GM23338 (cell line): Measurements from ENCODE around the gene GDPD2. TPM values are rescaled to one million over a fixed set of nuclear protein-coding genes. Genes with fewer than 3 reads are reported as not detected.

Experiments used
- ATAC-seq: fragments of 200-7000 bp; cut with Tn5 transposase; 3 replicates; pipeline ENCODE4 v1.9.1; 2020
- DNase-seq: peaks from one replicate; pipeline ENCODE4 v3.0.0-alpha.2; 2015; ENCODE audit warnings: low spot score
- H2AFZ ChIP-seq: fragments of 200-600 bp; sonication (generic); 2 replicates; pipeline ENCODE4 v1.8.0; 2016; ENCODE audit warnings: antibody characterized with exemption, mild to moderate bottlenecking, moderate library complexity
- H3F3A ChIP-seq: fragments of 200-600 bp; sonication (generic); replicated peaks from 2 replicates; pipeline ENCODE4 v1.8.0; 2017; ENCODE audit warnings: antibody characterized with exemption, mixed run types, low read depth
- H3K27ac ChIP-seq: fragments of 200-600 bp; sonication (generic); 2 replicates; pipeline ENCODE4 v1.6.1; 2016; ENCODE audit warnings: low read depth
- H3K27me3 ChIP-seq: fragments of 200-600 bp; sonication (generic); 2 replicates; pipeline ENCODE4 v1.8.0; 2016; ENCODE audit warnings: mild to moderate bottlenecking, mixed run types, moderate library complexity; ENCODE audit not compliant: insufficient read depth
- H3K36me3 ChIP-seq: fragments of 200-600 bp; sonication (generic); 2 replicates; pipeline ENCODE4 v1.8.0; 2016; ENCODE audit warnings: mild to moderate bottlenecking; ENCODE audit not compliant: insufficient read depth
- H3K4me1 ChIP-seq: fragments of 200-600 bp; sonication (generic); 2 replicates; pipeline ENCODE4 v1.8.0; 2016; ENCODE audit warnings: mild to moderate bottlenecking, moderate library complexity; ENCODE audit not compliant: insufficient read depth
- H3K4me2 ChIP-seq: fragments of 200-600 bp; sonication (generic); 2 replicates; pipeline ENCODE4 v1.7.1; 2017; ENCODE audit warnings: mixed run types
- H3K4me3 ChIP-seq: fragments of 200-600 bp; sonication (generic); 2 replicates; pipeline ENCODE4 v1.6.1; 2016; ENCODE audit warnings: mixed run types
- H3K79me2 ChIP-seq: fragments of 200-600 bp; sonication (generic); replicated peaks from 2 replicates; pipeline ENCODE4 v1.8.0; 2017; ENCODE audit warnings: mild to moderate bottlenecking; ENCODE audit not compliant: insufficient read depth
- H3K9me2 ChIP-seq: fragments of 200-600 bp; sonication (generic); 2 replicates; pipeline ENCODE4 v1.8.0; 2017; ENCODE audit not compliant: insufficient read depth
- H4K20me1 ChIP-seq: fragments of 200-600 bp; sonication (generic); replicated peaks from 2 replicates; pipeline ENCODE4 v1.8.0; 2017; ENCODE audit warnings: mild to moderate bottlenecking; ENCODE audit not compliant: insufficient read depth
- H3K27ac Mint-ChIP-seq: 2 replicates; pipeline ENCODE4 v1.8.0; 2020; ENCODE audit warnings: inconsistent platforms, mild to moderate bottlenecking, moderate library complexity, mixed read lengths
- H3K27me3 Mint-ChIP-seq: 3 replicates; pipeline ENCODE4 v1.8.0; 2022; ENCODE audit warnings: low read depth, mild to moderate bottlenecking, moderate library complexity, mixed read lengths, inconsistent platforms; ENCODE audit not compliant: insufficient read depth, poor library complexity
- H3K36me3 Mint-ChIP-seq: 3 replicates; pipeline ENCODE4 v1.8.0; 2021; ENCODE audit warnings: low read depth, mild to moderate bottlenecking, inconsistent platforms, moderate library complexity, mixed read lengths
- H3K4me1 Mint-ChIP-seq: 3 replicates; pipeline ENCODE4 v1.8.0; 2020; ENCODE audit warnings: mild to moderate bottlenecking, inconsistent platforms, mixed read lengths
- H3K4me3 Mint-ChIP-seq: 3 replicates; pipeline ENCODE4 v1.8.0; 2021; ENCODE audit warnings: moderate library complexity, mild to moderate bottlenecking, inconsistent platforms, mixed read lengths
- H3K9me3 Mint-ChIP-seq: 3 replicates; pipeline ENCODE4 v1.8.0; 2020; ENCODE audit warnings: moderate library complexity, mild to moderate bottlenecking, inconsistent platforms, mixed read lengths
- CREB1 ChIP-seq: fragments of 250-450 bp; sonication (Bioruptor Pico); IDR thresholded peaks from 2 replicates; pipeline ENCODE4 v1.5.0; 2020; ENCODE audit warnings: low read depth, mild to moderate bottlenecking, moderate library complexity
- EZH2 ChIP-seq: fragments of 200-600 bp; sonication (generic); IDR thresholded peaks from one replicate; pipeline ENCODE4 v1.8.0; 2017; ENCODE audit warnings: antibody characterized with exemption, mild to moderate bottlenecking, low read depth; ENCODE audit not compliant: unreplicated experiment
- NANOG ChIP-seq: IDR thresholded peaks from 2 replicates; pipeline ENCODE4 v1.6.1; 2016; ENCODE audit warnings: antibody characterized with exemption, borderline replicate concordance
- POLR2AphosphoS5 ChIP-seq: IDR thresholded peaks from 2 replicates; pipeline ENCODE4 v1.6.1; 2016; ENCODE audit warnings: antibody characterized with exemption, low read depth
- ZNF331 ChIP-seq: fragments of 250-450 bp; sonication (Bioruptor Pico); IDR thresholded peaks from 2 replicates; pipeline ENCODE4 v1.5.0; 2020; ENCODE audit warnings: low read depth, mild to moderate bottlenecking, moderate library complexity
- polyA plus RNA-seq: library from polyadenylated mRNA; unstranded; fragments of >200 nt; fragmentation: Nextera tagmentation; extraction: Ambion mirVana; gene quantifications from 2 replicates; pipeline ENCODE4 v1.2.1, GENCODE V29; 2016
- total RNA-seq: library from RNA; depleted of rRNA; stranded (reverse); fragments of >200 nt; shearing (Covaris generic); gene quantifications from 2 replicates; pipeline ENCODE4 v1.2.3, GENCODE V29; 2014
- TF ChIP-seq, protein P1 (sequence below), 2 experiments: fragments of 200-600 bp in 1 of 2; sonication (generic) in 1 of 2; conservative IDR thresholded peaks; 2 replicates each; pipeline versions ENCODE4 v1.5.1 to v1.6.1; 2016 to 2017; ENCODE audit warnings: antibody characterized with exemption in 2 of 2, low read depth in 2 of 2, mild to moderate bottlenecking in 2 of 2, moderate library complexity in 1 of 2
- TF ChIP-seq, protein P2 (sequence below): IDR thresholded peaks from 2 replicates; pipeline ENCODE4 v1.6.1; 2016; ENCODE audit warnings: antibody characterized with exemption
- TF ChIP-seq, protein P3 (sequence below): IDR thresholded peaks from one replicate; pipeline ENCODE4 v1.6.1; 2018; ENCODE audit warnings: antibody characterized with exemption; ENCODE audit not compliant: unreplicated experiment

GDPD2 gene
- total and polyA plus RNA-seq, 2 experiments from 2014 or later, result 5.2 to 11.3 TPM

DNA sequence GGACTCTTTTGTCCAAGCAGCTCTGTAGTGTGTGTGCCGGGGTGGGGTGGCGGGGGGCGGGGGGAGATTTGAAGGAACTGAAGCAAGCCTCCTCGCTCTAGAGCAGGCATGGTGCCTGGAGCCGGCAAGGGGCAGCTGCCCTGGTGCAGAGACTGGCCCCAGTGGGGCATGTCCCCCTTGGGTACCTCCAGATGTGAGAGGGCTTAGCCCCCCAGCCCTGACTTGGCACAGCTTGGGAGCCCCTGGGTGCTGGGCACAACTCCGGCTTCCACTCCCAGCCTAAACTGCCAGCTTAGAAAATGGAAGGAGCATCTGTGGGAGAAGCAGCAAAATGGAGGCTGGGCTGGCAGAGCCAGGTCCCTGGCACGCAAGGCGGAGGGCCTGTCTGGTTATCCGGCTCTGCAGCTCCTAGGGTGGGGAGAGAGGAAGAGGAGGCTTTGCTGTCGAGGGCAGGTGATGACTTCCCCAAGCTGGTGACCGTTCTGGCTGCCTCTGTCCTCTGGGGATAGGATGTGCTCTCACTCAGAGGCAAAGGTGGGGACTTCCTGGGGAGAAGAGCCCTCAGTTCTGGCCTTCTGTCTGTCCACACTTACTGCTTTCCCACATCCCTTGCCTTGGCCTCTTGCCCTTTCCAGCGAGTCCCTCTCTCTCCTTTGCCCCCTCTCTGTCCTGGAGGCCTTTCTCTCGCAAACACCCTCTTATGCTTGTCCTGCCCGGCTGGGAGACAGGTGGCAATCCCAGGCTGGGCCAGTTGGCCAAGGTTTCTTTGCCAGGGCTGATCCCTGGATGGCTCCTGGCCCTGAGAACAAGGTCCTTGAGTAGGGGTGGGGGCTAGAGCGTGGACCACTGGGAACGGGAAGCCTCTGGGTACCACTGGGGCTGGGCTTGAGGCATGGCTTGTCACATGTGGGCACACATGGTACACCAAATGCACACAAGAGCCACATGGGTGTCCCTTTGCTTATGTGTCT lies 23.6 kb downstream of the GDPD2 start:
- Mint-ChIP-seq H3K27ac (no peak overlapping the region), H3K27me3 (peaks cover 12% of the 10 kb centered on the region), H3K4me1 (peaks cover 5% of the 10 kb centered on the region; the same call in 2 of the 3 replicates), H3K36me3 (no peaks in the 10 kb centered on the region), H3K4me3 (no peak overlapping the region), H3K9me3 (no peaks in the 10 kb centered on the region)
- Histone ChIP-seq H3K27me3 (0 out of 2 replicates have a peak, but pooled peaks cover 5% of the 10 kb centered on the region), H3K79me2 (no peaks in the 10 kb centered on the region), H3K27ac (no peak overlapping the region), H3K4me3 (no peak overlapping the region), H3K4me2 (no peak overlapping the region), H2AFZ (no peak overlapping the region), H4K20me1 (no peaks in the 10 kb centered on the region), H3F3A (no peaks in the 10 kb centered on the region), H3K36me3 (no peaks in the 10 kb centered on the region), H3K9me2 (no peaks in the 10 kb centered on the region), H3K4me1 (no peaks in the 10 kb centered on the region)
- ATAC-seq (no peak), DNase-seq (no peak)
- TF ChIP-seq, protein P1, sequence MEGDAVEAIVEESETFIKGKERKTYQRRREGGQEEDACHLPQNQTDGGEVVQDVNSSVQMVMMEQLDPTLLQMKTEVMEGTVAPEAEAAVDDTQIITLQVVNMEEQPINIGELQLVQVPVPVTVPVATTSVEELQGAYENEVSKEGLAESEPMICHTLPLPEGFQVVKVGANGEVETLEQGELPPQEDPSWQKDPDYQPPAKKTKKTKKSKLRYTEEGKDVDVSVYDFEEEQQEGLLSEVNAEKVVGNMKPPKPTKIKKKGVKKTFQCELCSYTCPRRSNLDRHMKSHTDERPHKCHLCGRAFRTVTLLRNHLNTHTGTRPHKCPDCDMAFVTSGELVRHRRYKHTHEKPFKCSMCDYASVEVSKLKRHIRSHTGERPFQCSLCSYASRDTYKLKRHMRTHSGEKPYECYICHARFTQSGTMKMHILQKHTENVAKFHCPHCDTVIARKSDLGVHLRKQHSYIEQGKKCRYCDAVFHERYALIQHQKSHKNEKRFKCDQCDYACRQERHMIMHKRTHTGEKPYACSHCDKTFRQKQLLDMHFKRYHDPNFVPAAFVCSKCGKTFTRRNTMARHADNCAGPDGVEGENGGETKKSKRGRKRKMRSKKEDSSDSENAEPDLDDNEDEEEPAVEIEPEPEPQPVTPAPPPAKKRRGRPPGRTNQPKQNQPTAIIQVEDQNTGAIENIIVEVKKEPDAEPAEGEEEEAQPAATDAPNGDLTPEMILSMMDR (conservative IDR thresholded peaks at IDR 0.05; ENCODE audit: low read depth in 2 of 2), result no peak
- TF ChIP-seq NANOG (no peak), EZH2 (no peak), POLR2AphosphoS5 (no peak), CREB1 (CRISPR knock-in tag) (no peak), ZNF331 (no peak)
- TF ChIP-seq, protein P2, sequence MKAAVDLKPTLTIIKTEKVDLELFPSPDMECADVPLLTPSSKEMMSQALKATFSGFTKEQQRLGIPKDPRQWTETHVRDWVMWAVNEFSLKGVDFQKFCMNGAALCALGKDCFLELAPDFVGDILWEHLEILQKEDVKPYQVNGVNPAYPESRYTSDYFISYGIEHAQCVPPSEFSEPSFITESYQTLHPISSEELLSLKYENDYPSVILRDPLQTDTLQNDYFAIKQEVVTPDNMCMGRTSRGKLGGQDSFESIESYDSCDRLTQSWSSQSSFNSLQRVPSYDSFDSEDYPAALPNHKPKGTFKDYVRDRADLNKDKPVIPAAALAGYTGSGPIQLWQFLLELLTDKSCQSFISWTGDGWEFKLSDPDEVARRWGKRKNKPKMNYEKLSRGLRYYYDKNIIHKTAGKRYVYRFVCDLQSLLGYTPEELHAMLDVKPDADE, result no peak
- TF ChIP-seq, protein P3, sequence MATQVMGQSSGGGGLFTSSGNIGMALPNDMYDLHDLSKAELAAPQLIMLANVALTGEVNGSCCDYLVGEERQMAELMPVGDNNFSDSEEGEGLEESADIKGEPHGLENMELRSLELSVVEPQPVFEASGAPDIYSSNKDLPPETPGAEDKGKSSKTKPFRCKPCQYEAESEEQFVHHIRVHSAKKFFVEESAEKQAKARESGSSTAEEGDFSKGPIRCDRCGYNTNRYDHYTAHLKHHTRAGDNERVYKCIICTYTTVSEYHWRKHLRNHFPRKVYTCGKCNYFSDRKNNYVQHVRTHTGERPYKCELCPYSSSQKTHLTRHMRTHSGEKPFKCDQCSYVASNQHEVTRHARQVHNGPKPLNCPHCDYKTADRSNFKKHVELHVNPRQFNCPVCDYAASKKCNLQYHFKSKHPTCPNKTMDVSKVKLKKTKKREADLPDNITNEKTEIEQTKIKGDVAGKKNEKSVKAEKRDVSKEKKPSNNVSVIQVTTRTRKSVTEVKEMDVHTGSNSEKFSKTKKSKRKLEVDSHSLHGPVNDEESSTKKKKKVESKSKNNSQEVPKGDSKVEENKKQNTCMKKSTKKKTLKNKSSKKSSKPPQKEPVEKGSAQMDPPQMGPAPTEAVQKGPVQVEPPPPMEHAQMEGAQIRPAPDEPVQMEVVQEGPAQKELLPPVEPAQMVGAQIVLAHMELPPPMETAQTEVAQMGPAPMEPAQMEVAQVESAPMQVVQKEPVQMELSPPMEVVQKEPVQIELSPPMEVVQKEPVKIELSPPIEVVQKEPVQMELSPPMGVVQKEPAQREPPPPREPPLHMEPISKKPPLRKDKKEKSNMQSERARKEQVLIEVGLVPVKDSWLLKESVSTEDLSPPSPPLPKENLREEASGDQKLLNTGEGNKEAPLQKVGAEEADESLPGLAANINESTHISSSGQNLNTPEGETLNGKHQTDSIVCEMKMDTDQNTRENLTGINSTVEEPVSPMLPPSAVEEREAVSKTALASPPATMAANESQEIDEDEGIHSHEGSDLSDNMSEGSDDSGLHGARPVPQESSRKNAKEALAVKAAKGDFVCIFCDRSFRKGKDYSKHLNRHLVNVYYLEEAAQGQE, result no peak
